GM21360 (cell line): ENCODE data around the gene SEH1L.
A peak's percentile ranks its signal among the peaks of the same experiment; 100 is the strongest.
"Not testable (repeated sequence)": the region's sequence is repeated elsewhere in the genome, so short reads cannot be mapped to it uniquely, and the experiment has no call there.

Experiments
- ATAC-seq: cut with Tn5 transposase; IDR thresholded peaks from one replicate; pipeline ENCODE4 v1.9.1; 2021; ENCODE audit warnings: mild to moderate bottlenecking, moderate library complexity; ENCODE audit not compliant: unreplicated experiment

SEH1L gene, protein sequence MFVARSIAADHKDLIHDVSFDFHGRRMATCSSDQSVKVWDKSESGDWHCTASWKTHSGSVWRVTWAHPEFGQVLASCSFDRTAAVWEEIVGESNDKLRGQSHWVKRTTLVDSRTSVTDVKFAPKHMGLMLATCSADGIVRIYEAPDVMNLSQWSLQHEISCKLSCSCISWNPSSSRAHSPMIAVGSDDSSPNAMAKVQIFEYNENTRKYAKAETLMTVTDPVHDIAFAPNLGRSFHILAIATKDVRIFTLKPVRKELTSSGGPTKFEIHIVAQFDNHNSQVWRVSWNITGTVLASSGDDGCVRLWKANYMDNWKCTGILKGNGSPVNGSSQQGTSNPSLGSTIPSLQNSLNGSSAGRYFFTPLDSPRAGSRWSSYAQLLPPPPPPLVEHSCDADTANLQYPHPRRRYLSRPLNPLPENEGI

GRCh38 chr18:12947285-12948049 is at the start of gene SEH1L:
Gene SEH1L (plus strand): TSS chr18:12948011. CDS start chr18:12948122, 111 bp downstream.
- peak; percentile 68 for ATAC-seq

DNA sequence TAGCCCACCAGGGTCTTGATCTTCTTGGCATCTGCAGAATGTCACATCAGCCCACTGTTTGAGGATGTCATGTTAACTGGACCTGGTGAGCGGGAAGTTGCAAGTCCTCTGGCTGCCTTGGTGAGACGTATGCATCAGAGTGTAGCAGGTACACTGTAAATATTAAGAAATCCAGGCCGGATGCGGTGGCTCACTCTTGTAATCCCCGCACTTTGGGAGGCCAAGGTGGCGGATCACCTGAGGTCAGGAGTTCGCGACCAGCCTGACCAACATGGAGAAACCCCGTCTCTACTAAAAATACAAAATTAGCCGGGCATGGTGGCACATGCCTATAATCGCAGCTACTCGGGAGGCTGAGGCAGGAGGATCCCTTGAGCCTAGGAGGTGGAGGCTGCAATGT is 46.6 kb upstream of the SEH1L start:
- ATAC-seq: not testable (repeated sequence)

DNA sequence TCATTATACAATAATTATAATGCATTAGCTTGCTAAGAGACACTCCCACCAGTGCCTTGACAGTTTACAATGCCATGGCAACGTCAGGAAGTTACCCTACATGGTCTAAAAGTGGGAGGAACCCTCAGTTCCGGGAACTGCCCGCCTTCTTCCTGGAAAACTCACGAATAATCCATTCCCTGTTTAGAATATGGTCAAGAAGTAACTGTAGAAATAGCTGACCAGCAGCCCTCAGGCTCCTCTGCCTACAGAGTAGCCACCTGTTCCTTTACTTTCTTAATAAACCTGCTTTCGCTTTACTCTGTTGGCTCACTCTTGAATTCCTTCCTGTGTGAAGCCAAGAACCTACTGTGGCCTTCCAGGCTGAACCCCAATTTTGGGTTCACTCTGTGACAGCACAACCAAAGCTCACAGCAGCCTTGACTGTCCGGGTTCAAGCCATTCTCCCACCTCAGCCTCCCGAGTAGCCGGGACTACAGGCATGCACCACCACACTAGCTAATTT is 43.7 kb upstream of the SEH1L start:
- no peak for ATAC-seq

DNA sequence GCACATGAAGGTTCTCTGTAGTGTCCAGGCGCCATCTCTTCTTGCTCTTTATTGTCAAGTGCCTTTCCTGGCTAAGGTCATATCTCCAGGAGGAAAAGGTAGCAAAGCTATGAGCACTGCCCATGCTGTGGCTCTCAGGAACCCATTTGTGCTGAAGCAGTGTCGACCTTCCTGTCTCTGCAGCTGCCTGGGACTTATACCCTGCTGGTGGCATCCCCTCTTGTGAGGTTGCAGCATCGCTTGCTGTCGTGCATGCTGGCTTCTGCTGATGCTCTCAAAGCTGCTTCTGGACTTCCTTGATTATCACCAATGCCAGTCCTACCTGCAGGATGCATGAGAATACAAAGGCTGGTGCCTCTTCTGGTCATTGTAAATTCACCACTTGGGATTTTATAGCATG is 41.7 kb upstream of the SEH1L start:
- ATAC-seq: no peak

GRCh38 chr18:12906773-12907172 is 41.0 kb upstream of the SEH1L start:
- no peak for ATAC-seq

DNA sequence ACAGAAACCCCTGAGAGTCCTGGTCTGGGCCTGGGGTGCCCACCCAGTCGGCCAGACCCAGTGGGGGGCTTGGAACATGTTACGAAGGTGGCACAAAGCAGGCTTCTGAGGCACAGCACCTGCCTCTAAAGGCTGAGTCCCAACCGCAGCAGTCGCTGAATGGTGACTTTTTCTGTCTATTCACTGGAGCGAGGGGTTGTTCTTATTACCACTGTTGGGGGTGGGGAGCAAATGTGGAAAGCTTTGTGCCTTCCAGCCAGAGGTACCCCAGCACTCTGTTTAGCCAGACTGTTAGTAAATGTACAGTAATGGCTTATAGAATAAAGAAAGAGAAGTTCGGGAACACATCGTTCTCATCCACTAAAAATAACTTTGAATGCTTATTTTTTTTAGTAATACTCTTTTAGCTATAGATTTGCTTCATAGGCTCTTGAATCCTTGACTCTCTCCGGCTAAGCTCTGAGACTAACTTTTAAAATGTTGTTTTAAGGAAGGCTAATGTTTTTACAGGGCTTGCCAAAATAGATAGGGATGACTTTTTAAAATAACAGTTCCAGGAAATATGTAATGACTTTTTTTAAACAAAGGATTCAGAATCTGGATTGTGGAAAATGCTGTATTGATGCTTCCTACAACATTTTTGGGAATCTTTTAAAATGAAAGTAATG is 40.4 kb upstream of the SEH1L start:
- ATAC-seq: no peak

DNA sequence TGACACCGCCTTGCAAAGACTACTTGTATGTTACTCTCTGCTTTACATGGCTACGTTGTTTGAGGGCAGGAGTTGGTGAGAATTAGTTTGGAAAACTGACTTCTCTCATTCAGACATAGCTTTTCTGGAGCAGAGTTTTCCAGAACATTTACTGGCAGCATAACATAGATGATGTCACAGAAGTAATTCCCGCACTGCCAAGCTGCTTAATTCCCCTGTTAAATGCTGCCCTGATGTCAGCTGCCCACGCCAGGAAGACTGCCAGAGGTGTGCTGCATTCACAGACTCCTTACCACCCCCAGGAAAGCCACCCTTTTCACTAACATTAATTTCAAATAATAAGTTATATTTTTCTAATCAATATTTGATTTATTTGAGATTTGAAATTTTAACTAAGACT is 39.1 kb upstream of the SEH1L start:
- no peak for ATAC-seq

- ATAC-seq: no peak
Measured at GRCh38 chr18:12911025-12911928, 36.5 kb upstream of the SEH1L start.

- ATAC-seq: no peak
Measured at GRCh38 chr18:12911929-12912703, 35.7 kb upstream of the SEH1L start.

- ATAC-seq: no peak
Measured at GRCh38 chr18:12921178-12921577, 26.6 kb upstream of the SEH1L start.

DNA sequence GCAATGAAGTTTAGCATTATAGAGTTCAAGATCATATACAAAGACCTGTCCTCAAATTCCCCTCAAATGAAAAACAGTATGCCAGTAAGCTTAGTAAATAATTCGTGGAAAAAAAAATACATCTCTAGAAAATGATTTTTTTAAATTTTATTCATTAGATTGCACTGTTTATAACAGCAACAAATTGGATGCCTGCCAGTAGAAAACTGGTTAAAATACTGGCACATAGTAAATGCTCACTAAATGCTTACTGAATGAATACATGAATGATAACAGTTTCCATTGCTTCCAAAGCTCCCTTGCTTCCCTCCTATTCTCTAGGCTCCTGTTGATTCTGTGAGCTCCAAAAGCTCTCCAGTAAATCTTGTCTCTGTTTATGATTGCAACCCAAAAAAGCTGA is 25.5 kb upstream of the SEH1L start:
- no peak for ATAC-seq

- ATAC-seq: no peak
Measured at GRCh38 chr18:12924616-12925015, 23.2 kb upstream of the SEH1L start.

DNA sequence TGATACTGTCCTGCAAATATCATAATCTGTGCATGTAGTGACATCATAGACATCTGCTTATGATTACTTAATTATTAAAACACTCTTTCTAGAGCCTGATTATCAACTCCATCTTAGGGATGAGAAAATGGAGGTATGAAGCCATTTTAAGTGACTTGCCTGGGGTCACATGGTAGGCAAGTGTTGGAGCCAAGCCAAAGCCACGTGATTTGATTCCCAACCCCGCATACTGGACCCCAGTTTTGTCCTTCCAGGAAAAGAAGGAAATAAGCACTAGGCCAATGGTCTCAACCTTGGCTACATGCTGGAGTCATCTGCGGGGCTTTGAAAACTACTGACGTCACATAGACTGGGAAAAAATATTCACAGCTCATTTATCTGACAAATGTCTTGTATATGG is 19.6 kb upstream of the SEH1L start:
- no peak for ATAC-seq

GRCh38 chr18:12928641-12929040 is 19.2 kb upstream of the SEH1L start:
- no peak for ATAC-seq

DNA sequence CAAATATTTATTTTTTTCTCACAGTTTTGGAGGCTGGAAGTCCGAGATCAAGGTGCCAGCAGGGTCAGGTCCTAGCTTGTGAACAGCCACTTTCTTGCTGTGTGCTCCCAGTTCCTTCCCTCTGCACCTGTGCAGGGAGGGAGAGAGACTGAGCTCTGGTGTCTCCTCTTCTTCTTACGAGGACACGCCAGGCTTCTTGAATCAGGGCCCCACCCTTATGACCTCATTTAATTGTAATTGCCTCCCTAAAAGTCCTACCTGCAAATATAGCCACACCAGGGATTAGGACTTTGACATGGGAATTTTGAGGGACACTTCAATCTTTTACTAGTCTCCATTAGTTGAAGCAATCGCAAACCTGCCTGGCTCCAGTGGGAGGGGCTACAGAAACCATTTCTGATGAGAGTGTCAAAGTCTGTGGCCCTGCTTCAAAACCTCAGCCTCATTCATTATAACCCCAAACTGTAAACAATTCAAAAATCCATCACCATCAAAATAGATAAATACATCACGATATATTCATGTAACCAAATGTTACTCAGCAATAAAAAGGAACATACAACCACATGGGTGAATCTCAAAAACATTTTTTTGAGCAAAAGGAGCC is 18.2 kb upstream of the SEH1L start:
- ATAC-seq: no peak

- ATAC-seq: no peak
Measured at GRCh38 chr18:12930376-12930775, 17.4 kb upstream of the SEH1L start.

DNA sequence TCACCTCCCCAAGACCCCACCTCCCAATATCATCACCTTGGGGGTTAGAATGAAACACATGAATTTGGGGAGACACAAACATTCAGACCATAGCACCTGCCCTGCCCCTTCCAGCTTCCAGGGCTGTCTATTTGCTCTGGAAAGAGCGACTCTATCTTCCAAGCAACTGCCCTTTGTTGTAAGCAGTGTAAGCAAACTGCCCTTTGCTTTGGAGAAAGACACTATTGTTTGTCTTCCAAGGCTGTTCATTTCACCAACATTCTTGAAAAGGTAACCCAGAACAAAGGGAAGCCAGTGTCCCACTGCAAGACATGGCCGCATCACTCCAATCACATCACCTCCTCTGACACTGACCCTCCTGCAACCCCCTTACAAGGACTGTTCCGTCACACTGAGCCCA is 16.9 kb upstream of the SEH1L start:
- no peak for ATAC-seq

DNA sequence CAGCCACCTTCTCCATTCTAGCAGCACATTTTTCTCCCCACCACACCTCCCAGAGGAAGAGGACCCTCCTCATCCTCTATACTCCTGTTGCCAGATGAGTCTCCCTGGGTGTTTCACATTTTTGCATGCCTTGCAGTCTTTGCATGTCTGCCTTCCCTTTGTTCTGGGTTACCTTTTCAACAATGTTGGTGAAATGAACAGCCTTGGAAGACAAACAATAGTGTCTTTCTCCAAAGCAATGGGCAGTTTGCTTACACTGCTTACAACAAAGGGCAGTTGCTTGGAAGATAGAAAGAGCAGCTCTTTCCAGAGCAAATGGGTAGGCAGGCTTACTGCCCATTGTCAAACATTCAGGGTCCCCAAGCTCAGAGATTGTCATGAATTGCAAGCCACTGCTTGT is 14.5 kb upstream of the SEH1L start:
- ATAC-seq: no peak

- ATAC-seq: no peak
Measured at GRCh38 chr18:12934454-12935071, 13.2 kb upstream of the SEH1L start.
